ENCODE results near the gene RALGAPB.

RALGAPB gene

DNA sequence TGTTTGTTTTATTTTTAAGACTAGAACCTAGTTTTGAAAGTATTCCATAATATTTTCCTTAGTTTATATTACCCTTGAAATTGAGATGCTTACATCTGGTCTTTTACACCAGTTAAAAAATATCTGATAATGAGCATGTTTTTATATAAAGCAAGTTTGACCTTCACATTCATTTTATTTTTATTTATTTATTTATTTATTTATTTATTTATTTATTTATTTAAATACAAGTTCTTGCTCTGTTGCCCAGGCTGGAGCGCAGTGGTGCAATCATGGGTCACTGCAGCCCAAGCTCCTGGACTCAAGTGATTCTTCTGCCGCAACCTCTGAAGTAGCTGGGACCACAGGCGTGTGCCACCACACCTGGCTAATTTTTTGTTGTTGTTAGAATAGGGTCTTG, 55.5 kb downstream of the RALGAPB start:
- TF ChIP-seq CTCF (IDR thresholded peaks at IDR 0.05; ENCODE audit: control extremely low read depth, extremely low read depth, low read depth, missing control alignments), result no peak
- POLR2A ChIA-PET, result no interaction called here
- CTCF ChIA-PET, result interaction anchor here (1.2 kb wide), 1 partner anchor 28 kb away, joined by 3 read pairs; no protein-coding TSS in a partner anchor
- DNase-seq (ENCODE audit: extremely low spot score), result no peak

DNA sequence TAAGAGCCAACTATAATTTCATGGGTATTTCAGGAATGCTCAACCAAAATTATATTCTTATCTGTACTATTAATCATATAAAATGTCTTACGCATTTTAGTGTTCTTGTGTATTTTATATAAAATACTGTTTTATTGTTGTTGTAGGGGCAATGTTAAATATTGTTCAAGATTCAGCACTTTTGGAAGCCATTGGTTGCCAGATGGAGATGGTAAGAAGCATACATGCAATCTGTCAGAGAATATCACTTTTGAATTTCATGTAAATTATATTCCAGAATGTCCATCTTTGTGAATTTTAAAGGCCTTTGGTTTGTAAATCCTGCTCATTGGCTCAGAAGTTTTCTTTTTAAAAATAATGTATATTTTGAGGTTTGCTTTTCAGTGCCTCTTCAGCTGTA, 58.4 kb downstream of the RALGAPB start:
- DNase-seq (ENCODE audit: extremely low spot score), result no peak
- TF ChIP-seq CTCF (IDR thresholded peaks at IDR 0.05; ENCODE audit: control extremely low read depth, extremely low read depth, low read depth, missing control alignments), result no peak
- ChIA-PET CTCF (interaction anchor here (2.2 kb wide), 1 partner anchor 10 kb away, joined by 11 read pairs; no protein-coding TSS in a partner anchor), POLR2A (no interaction called here)

- ChIA-PET POLR2A (no interaction called here), CTCF (interaction anchor here (1.3 to 1.9 kb wide), 2 partner anchors 9 kb away, joined by 4 to 6 read pairs; no protein-coding TSS in a partner anchor)
- TF ChIP-seq CTCF (IDR thresholded peaks at IDR 0.05; ENCODE audit: control extremely low read depth, extremely low read depth, low read depth, missing control alignments), result no peak
- DNase-seq (ENCODE audit: extremely low spot score), result no peak
These were observed 62.1 kb downstream of the RALGAPB start for GRCh38 chr20:38534756-38535155.

GRCh38 chr20:38536310-38536709, 63.7 kb downstream of the RALGAPB start:
- DNase-seq (ENCODE audit: extremely low spot score), result no peak
- POLR2A ChIA-PET, result no interaction called here
- TF ChIP-seq CTCF (IDR thresholded peaks at IDR 0.05; ENCODE audit: control extremely low read depth, extremely low read depth, low read depth, missing control alignments), result no peak
- CTCF ChIA-PET, result no interaction called here

DNA sequence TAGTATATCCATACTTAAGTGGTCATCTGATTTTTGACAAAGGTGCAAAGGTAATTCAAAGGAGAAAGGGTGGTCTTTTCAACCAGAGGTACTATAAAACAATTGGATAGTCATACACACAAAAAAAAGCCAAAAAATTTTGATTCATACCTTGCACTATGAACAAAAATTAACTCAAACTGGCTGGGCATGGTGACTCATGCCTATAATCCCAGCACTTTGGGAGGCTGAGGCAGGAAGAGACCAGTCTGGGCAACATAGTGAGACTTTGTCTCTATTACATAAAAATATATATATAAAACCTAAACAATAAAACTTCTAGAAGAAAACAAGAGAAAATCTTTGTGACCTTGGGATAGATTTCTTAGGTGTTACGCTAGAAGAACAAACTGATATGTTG, 64.5 kb downstream of the RALGAPB start:
- ChIA-PET CTCF (no interaction called here), POLR2A (no interaction called here)
- no peak for TF ChIP-seq CTCF (IDR thresholded peaks at IDR 0.05; ENCODE audit: control extremely low read depth, extremely low read depth, low read depth, missing control alignments)
- no peak for DNase-seq (ENCODE audit: extremely low spot score)

GRCh38 chr20:38538789-38539188, 66.1 kb downstream of the RALGAPB start:
- CTCF ChIA-PET, result interaction anchor here (1.1 kb wide), 1 partner anchor 93 kb away, joined by 3 read pairs; no protein-coding TSS in a partner anchor
- POLR2A ChIA-PET, result no interaction called here
- TF ChIP-seq CTCF (IDR thresholded peaks at IDR 0.05; ENCODE audit: control extremely low read depth, extremely low read depth, low read depth, missing control alignments), result no peak
- DNase-seq (ENCODE audit: extremely low spot score), result no peak
